ENCODE measurements around the gene EN1. TPM values are rescaled to one million over a fixed set of nuclear protein-coding genes. Genes with fewer than 3 reads are reported as not detected.

EN1 gene
- total RNA-seq, 2 experiments from 2014 or later: not detected

DNA sequence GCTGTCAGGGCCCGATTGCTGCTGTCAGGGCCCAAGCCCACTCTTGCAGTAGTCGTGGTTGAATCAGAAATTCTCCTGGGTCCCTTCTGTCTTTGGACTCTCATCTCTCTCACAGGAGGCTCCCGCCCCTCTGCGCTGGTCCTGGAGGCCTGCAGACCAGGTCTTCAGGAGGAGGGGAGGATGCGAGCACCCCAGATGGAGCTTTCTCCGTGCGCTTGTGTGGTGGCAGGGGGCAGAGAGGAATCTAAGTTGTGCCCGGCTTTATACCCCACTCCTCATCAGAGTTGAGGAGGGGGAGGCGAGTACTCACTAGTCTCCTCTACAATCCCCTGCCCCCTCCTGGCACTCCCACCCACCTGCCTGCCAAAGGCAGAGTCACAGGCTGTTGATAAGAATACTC is 10.4 kb downstream of the EN1 start:
- peaks cover 95% of the 10 kb centered on the region for H3K27me3 Mint-ChIP-seq
- Histone ChIP-seq H3K9me3 (ENCODE audit: control insufficient read depth in 1 of 2, insufficient read depth in 1 of 2, low read length in 2 of 2) (peaks cover 0 to 34% of the 10 kb centered on the region in 2 experiments), H3K4me3 (ENCODE audit: low read length) (no peak overlapping the region), H3K27me3 (ENCODE audit: control insufficient read depth in 1 of 2, insufficient read depth in 2 of 2, low read length in 2 of 2) (peaks cover 86 to 100% of the 10 kb centered on the region in 2 experiments), H3K27ac (ENCODE audit: low read depth in 1 of 2, low read length in 2 of 2) (no peak overlapping the region), H3K36me3 (ENCODE audit: insufficient read depth, low read length) (no peaks in the 10 kb centered on the region), H3K4me1 (ENCODE audit: insufficient read depth, low read length) (peaks cover 20% of the 10 kb centered on the region)
- DNase-seq (no peak), ATAC-seq (ENCODE audit: poor library complexity) (no peak)
- peaks cover 15% of the 10 kb centered on the region for H3K4me1 Mint-ChIP-seq (ENCODE audit: low read depth)
- POLR2A ChIA-PET: no interaction called here
- H3K36me3 Mint-ChIP-seq (ENCODE audit: low read depth): no peaks in the 10 kb centered on the region
- intact Hi-C loops (cut with DNase I, micrococcal nuclease): no loop called here
- no peak overlapping the region for H3K27ac Mint-ChIP-seq
- H3K9me3 Mint-ChIP-seq: no peaks in the 10 kb centered on the region
- H3K4me3 Mint-ChIP-seq: no peak overlapping the region
- CTCF ChIA-PET: no interaction called here
- TF ChIP-seq, protein P1, sequence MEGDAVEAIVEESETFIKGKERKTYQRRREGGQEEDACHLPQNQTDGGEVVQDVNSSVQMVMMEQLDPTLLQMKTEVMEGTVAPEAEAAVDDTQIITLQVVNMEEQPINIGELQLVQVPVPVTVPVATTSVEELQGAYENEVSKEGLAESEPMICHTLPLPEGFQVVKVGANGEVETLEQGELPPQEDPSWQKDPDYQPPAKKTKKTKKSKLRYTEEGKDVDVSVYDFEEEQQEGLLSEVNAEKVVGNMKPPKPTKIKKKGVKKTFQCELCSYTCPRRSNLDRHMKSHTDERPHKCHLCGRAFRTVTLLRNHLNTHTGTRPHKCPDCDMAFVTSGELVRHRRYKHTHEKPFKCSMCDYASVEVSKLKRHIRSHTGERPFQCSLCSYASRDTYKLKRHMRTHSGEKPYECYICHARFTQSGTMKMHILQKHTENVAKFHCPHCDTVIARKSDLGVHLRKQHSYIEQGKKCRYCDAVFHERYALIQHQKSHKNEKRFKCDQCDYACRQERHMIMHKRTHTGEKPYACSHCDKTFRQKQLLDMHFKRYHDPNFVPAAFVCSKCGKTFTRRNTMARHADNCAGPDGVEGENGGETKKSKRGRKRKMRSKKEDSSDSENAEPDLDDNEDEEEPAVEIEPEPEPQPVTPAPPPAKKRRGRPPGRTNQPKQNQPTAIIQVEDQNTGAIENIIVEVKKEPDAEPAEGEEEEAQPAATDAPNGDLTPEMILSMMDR (IDR thresholded peaks at IDR 0.05): no peak

DNA sequence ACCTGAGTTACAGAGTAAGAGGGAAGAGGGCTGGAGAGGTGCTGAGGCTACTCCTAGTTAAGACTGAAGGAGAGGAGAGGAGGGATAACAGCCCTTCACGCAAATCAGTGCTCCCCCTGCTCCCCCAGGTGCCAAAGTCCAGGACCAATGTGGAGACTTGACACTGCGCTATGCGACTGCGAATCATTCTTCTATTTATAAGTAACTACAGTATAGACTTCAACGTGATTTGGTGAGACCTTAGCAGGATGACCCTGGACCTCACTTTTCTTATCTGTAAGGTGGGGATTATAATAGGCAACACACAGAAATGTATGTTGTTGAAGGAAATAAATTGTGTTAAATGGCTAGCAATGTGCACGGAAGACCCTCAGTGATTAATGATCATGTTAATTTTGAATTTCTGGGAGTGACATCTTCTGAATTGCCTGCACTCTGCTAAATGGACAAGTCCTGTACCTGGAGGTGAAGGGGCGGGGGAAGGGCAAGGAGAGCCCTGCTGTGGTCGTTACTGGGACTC is 11.0 kb downstream of the EN1 start:
- POLR2A ChIA-PET: no interaction called here
- no peaks in the 10 kb centered on the region for H3K36me3 ChIP-seq (ENCODE audit: insufficient read depth, low read length)
- H3K4me3 Mint-ChIP-seq: peak overlapping the region; percentile 73
- H3K36me3 Mint-ChIP-seq (ENCODE audit: low read depth): no peaks in the 10 kb centered on the region
- peaks cover 96% of the 10 kb centered on the region for H3K27me3 Mint-ChIP-seq
- H3K27ac ChIP-seq (ENCODE audit: low read depth in 1 of 2, low read length in 2 of 2): no peak overlapping the region
- H3K27ac Mint-ChIP-seq: no peak overlapping the region
- peaks cover 14% of the 10 kb centered on the region for H3K4me1 Mint-ChIP-seq (ENCODE audit: low read depth)
- no peak for ATAC-seq (ENCODE audit: poor library complexity)
- peaks cover 14% of the 10 kb centered on the region for H3K4me1 ChIP-seq (ENCODE audit: insufficient read depth, low read length)
- intact Hi-C loops (cut with DNase I, micrococcal nuclease): no loop called here
- CTCF ChIA-PET: no interaction called here
- H3K9me3 ChIP-seq (ENCODE audit: control insufficient read depth in 1 of 2, insufficient read depth in 1 of 2, low read length in 2 of 2): peaks cover 0 to 30% of the 10 kb centered on the region in 2 experiments
- H3K9me3 Mint-ChIP-seq: no peaks in the 10 kb centered on the region
- DNase-seq: no peak
- H3K4me3 ChIP-seq (ENCODE audit: low read length): no peak overlapping the region
- H3K27me3 ChIP-seq (ENCODE audit: control insufficient read depth in 1 of 2, insufficient read depth in 2 of 2, low read length in 2 of 2): peaks cover 87 to 100% of the 10 kb centered on the region in 2 experiments
- TF ChIP-seq, protein P1 (IDR thresholded peaks at IDR 0.05): no peak

DNA sequence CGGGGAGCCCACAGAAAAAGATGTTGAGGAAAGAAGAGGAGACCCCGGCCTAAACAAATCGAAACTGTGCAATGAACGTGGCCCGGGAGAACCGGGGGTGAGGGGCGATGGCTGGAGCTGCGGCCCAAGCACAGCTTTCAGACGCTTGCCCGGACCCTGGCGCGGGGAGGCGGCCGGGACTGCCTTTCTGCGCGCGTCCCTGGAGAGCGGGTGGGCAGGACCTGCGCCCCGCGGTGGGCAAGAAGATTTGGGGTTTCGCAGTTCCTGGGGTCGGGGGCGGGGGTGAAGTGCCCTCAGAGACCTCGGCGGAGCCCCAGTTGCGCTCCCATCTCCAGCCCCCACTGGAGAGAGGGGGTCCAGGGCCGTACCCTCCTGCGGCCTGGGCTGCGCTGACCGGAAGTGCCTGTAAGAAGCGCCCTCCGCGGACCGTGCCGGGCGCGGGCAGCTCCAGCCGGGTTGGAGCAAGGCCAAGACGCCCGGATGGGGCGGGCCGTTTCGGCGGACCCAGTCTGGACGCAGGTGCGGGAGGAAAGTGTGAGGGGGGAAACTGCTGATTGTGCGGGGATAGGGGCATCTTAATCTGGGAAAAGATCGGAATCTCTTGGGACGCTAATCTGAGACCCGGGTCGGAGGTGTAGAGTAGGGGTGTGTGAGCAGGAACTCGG is 11.6 kb downstream of the EN1 start:
- intact Hi-C loops (cut with DNase I, micrococcal nuclease): no loop called here
- peaks cover 96% of the 10 kb centered on the region for H3K27me3 Mint-ChIP-seq
- ChIA-PET CTCF (no interaction called here), POLR2A (no interaction called here)
- no peak for ATAC-seq (ENCODE audit: poor library complexity)
- peaks cover 9% of the 10 kb centered on the region for H3K4me1 Mint-ChIP-seq (ENCODE audit: low read depth)
- H3K27ac Mint-ChIP-seq: no peak overlapping the region
- Histone ChIP-seq H3K27ac (ENCODE audit: low read depth in 1 of 2, low read length in 2 of 2) (no peak overlapping the region), H3K27me3 (ENCODE audit: control insufficient read depth in 1 of 2, insufficient read depth in 2 of 2, low read length in 2 of 2) (peaks cover 85 to 100% of the 10 kb centered on the region in 2 experiments), H3K4me1 (ENCODE audit: insufficient read depth, low read length) (peaks cover 13% of the 10 kb centered on the region), H3K9me3 (ENCODE audit: control insufficient read depth in 1 of 2, insufficient read depth in 1 of 2, low read length in 2 of 2) (peaks cover 0 to 26% of the 10 kb centered on the region in 2 experiments), H3K36me3 (ENCODE audit: insufficient read depth, low read length) (no peaks in the 10 kb centered on the region), H3K4me3 (ENCODE audit: low read length) (peak overlapping the region; percentile 10)
- H3K4me3 Mint-ChIP-seq: peak overlapping the region; percentile 73
- TF ChIP-seq, protein P1 (IDR thresholded peaks at IDR 0.05): no peak
- no peaks in the 10 kb centered on the region for H3K9me3 Mint-ChIP-seq
- DNase-seq: no peak
- no peaks in the 10 kb centered on the region for H3K36me3 Mint-ChIP-seq (ENCODE audit: low read depth)
